Measurements from ENCODE around the gene AOAH. TPM values are rescaled to one million over a fixed set of nuclear protein-coding genes. Genes with fewer than 3 reads are reported as not detected.
"Not testable (repeated sequence)": the region's sequence is repeated elsewhere in the genome, so short reads cannot be mapped to it uniquely, and the experiment has no call there.

Gene AOAH
- total RNA-seq, 2 experiments from 2014 or later, result 13.3 to 14.4 TPM

DNA sequence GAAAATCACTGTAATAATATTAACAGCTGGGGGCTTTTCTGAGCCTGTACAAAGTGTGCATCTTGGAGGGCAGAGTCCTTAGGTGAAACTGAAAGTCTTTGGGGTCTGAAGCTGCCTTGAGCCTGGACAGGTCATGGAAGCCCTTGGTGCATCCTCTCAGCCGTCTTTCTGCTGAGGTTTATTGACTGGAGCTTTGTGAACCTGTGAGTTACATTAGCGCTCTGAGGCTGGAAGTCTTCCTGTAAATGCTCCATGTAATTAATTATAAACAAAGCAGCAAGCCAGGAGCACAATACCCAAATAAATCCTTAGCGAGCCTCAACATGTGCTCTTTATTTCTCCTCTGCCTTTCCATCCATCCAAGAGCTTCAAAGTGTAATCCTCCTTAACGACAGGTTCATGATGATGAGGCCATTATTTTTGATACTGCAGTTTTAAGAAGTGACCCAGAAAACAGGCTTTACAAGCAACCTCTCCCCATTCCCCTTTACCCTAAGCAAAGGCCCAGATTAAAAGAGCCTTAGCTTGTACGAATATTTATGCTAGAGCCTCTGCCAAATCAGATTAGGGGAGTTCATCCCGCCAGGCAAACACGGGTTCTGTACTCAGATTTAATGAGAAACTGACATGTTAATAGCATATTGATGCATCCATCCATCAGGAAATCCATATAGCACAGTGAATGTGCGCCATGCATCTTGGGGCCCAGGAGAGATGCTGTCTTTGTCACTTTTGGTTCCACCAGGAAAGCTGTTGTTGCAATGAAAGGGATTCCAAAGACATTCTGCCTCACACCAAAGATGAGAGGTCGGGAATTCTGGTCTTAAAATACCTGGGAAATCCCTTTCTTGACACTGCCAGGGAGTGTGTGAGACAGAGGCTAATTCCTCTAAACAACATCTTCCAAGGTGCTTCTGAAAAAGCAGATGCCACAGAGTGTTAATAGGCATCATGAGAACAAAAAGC is 216.5 kb downstream of the AOAH start:
- H3K27ac Mint-ChIP-seq, result no peak overlapping the region

DNA sequence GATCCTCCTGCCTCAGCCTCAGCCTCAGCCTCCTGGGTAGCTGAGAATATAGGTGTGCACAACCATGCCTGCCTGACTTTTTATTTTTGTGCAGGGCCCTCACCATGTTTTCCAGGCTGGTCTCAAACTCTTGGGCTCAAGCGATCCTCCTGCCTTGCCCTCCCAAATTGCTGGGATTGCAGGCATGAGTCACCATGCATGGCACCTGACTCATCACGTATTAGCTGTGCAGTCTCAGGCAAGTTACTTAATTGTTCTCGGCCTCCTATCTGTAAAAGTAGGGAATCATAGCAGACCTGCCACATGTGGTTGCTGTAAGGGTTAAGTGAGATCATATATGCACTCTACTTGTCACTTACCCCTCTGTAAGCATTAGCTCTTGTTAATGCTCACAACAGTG is 217.5 kb downstream of the AOAH start:
- Mint-ChIP-seq H3K9me3 (peaks cover 8% of the 10 kb centered on the region), H3K27ac (no peak overlapping the region), H3K4me1 (no peaks in the 10 kb centered on the region), H3K27me3 (peaks cover 4% of the 10 kb centered on the region), H3K36me3 (ENCODE audit: low read depth) (no peaks in the 10 kb centered on the region), H3K4me3 (no peak overlapping the region)
- ChIA-PET CTCF (interaction anchor here (2.0 kb wide), 1 partner anchor 10 kb away, joined by 4 read pairs; no protein-coding TSS in a partner anchor), POLR2A (no interaction called here)
- DNase-seq, result no peak

More for the DNA sequence above, 216.5 kb downstream of the AOAH start:
- no peak for DNase-seq
- H3K4me1 Mint-ChIP-seq, result no peaks in the 10 kb centered on the region
- ChIA-PET CTCF (interaction anchor here (2.0 kb wide), 1 partner anchor 11 kb away, joined by 4 read pairs; no protein-coding TSS in a partner anchor), POLR2A (no interaction called here)
- no peaks in the 10 kb centered on the region for H3K36me3 Mint-ChIP-seq (ENCODE audit: low read depth)
- H3K27me3 Mint-ChIP-seq, result no peaks in the 10 kb centered on the region
- H3K4me3 Mint-ChIP-seq, result no peak overlapping the region
- peaks cover 8% of the 10 kb centered on the region for H3K9me3 Mint-ChIP-seq

DNA sequence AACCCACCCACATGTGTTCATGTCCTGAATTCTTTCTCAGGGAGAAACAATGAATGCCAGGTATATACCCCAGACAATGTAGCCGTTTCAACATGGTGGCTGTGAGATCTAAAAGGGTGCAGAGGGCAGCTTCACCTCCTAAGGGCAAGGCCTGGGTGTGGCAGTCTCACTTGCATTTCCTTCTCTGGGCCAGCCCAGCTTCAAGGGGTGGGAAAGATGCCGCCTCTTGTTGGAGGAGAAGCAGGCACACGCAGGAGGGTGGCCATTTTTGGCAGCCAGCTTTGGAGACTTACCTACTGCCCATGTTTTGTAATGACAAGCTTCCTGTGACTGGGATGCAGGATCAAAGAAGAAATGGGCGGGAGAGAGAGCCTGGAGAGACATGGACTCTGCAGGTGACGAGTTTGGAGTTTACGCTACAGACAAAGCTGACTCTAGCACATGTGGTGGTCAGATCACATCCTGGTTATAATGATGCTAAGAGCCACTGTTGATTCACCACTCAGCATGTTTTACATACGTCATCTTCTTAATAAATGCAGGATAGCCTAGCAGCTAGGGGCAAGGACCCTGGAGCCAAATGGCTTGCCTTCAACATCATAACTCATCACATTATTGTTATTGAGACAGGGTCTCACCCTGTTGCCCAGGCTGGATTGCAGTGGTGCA is 218.0 kb downstream of the AOAH start:
- ChIA-PET CTCF (interaction anchor here (2.0 kb wide), 1 partner anchor 9 kb away, joined by 4 read pairs; no protein-coding TSS in a partner anchor), POLR2A (no interaction called here)
- no peaks in the 10 kb centered on the region for H3K36me3 Mint-ChIP-seq (ENCODE audit: low read depth)

DNA sequence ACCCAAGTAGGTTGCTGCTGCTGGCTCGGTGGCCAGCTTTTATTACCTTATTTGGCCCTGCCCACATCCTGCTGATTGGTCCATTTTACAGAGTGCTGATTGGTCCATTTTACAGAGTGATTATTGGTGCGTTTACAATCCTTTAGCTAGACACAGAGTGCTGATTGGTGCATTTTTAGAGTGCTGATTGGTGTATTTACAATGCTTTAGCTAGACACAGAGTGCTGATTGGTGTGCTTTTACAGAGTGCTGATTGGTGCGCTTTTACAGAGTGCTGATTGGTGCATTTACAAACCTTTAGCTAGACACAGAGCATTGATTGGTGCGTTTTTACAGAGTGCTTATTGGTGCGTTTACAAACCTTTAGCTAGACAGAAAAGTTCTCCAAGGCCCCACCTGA is 219.7 kb downstream of the AOAH start:
- H3K36me3 Mint-ChIP-seq (ENCODE audit: low read depth); DNase-seq; H3K27me3 Mint-ChIP-seq; H3K9me3 Mint-ChIP-seq; H3K4me1 Mint-ChIP-seq; POLR2A ChIA-PET; H3K27ac Mint-ChIP-seq; H3K4me3 Mint-ChIP-seq: not testable (repeated sequence)
- CTCF ChIA-PET, result interaction anchor here (0.5 to 1.4 kb wide), 3 partner anchors 122 to 166 kb away, joined by 3 read pairs; no protein-coding TSS in a partner anchor

More for the DNA sequence above, 218.0 kb downstream of the AOAH start:
- H3K27ac Mint-ChIP-seq, result no peak overlapping the region
- H3K9me3 Mint-ChIP-seq, result peaks cover 8% of the 10 kb centered on the region
- no peak for DNase-seq
- H3K27me3 Mint-ChIP-seq, result peaks cover 4% of the 10 kb centered on the region
- H3K4me1 Mint-ChIP-seq, result no peaks in the 10 kb centered on the region
- no peak overlapping the region for H3K4me3 Mint-ChIP-seq

DNA sequence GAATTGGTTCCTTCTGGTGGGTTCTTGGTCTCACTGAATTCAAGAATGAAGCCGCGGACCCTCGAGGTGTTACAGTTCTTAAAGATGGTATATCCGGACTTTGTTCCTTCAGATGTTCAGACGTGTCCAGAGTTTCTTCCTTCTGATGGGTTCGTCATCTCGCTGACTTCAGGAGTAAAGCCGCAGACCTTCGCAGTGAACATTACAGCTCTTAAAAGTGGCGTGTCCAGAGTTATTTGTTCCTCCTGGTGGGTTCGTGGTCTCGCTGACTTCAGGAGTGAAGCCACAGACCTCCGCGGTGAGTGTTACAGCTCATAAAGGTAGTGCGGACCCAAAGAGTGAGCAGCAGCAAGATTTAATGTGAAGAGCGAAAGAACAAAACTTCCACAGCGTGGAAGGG is 220.1 kb downstream of the AOAH start:
- H3K4me3 Mint-ChIP-seq; H3K36me3 Mint-ChIP-seq (ENCODE audit: low read depth); H3K9me3 Mint-ChIP-seq; POLR2A ChIA-PET; H3K27me3 Mint-ChIP-seq; H3K4me1 Mint-ChIP-seq; DNase-seq; H3K27ac Mint-ChIP-seq: not testable (repeated sequence)
- CTCF ChIA-PET, result interaction anchor here (0.8 to 1.4 kb wide), 2 partner anchors 123 to 167 kb away, joined by 3 read pairs; no protein-coding TSS in a partner anchor

DNA sequence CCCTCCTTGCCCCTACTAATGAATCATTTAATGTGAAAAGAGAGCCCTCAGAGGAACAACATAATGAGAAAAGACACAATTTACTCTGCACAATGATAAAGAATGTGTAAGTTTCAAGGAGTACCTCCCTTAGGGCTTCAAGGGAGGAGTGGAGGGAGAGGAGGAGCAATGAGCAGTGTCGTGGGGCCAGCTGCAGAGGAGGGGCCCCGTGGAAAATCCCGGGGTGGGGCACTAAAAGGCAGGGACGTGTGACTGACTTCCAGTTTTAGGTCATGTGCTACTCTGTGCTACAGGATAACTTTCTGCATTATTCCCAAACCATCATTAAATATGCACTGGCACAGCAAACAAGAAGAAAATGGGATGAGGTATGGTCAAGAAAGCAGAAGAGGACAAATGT is 226.5 kb downstream of the AOAH start:
- DNase-seq, result no peak
- peaks cover 14% of the 10 kb centered on the region for H3K27me3 Mint-ChIP-seq
- no peak overlapping the region for H3K4me3 Mint-ChIP-seq
- H3K9me3 Mint-ChIP-seq, result no peaks in the 10 kb centered on the region
- ChIA-PET POLR2A (no interaction called here), CTCF (interaction anchor here (0.6 to 1.7 kb wide), 2 partner anchors 67 to 684 kb away, joined by 4 to 5 read pairs; no protein-coding TSS in a partner anchor)
- H3K4me1 Mint-ChIP-seq, result no peaks in the 10 kb centered on the region
- H3K27ac Mint-ChIP-seq, result no peak overlapping the region
- no peaks in the 10 kb centered on the region for H3K36me3 Mint-ChIP-seq (ENCODE audit: low read depth)

DNA sequence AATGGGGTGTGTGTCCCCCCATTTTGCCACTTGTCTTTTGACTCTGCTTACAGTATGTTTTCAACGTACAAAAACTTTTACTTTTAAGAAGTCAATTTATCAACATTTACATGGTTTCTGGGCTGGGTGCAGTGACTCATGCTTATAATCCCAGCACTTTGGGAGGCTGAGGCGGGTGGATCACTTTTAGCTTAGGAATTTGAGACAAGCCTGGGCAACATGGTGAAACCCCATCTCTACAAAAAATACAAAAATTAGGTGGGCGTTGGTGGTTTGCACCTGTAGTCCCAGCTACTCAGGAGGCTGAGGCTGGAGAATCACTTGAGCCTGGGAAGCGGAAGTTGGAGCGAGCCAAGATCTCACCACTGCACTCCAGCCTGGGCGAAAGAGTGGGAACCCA is 227.1 kb downstream of the AOAH start:
- H3K4me3 Mint-ChIP-seq; H3K9me3 Mint-ChIP-seq; H3K27me3 Mint-ChIP-seq; POLR2A ChIA-PET; H3K4me1 Mint-ChIP-seq; H3K27ac Mint-ChIP-seq; DNase-seq; H3K36me3 Mint-ChIP-seq (ENCODE audit: low read depth): not testable (repeated sequence)
- CTCF ChIA-PET, result interaction anchor here (0.8 to 1.7 kb wide), 2 partner anchors 10 to 685 kb away, joined by 4 to 5 read pairs; no protein-coding TSS in a partner anchor

DNA sequence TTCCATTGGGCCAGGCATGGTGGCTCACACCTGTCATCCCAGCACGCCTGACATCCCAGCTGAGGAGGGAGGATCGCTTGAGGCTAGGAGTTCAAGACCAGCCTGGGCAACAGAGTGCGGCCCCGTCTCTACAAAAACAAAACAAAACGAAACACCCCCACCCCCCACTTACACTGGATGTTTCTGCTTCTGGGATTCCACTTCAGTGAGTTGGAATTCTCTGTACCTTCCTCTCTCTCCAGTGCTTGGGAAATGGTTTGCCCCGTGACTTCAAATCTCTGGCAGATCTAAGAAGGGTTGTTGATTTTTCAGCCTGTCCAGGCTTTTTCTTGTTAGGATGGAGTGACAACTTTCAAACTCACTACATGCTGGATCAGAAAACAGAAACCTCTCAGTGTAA is 227.7 kb downstream of the AOAH start:
- DNase-seq, result no peak
- POLR2A ChIA-PET, result no interaction called here
- H3K27me3 Mint-ChIP-seq, result peaks cover 13% of the 10 kb centered on the region
- no peak overlapping the region for H3K4me3 Mint-ChIP-seq
- no peaks in the 10 kb centered on the region for H3K4me1 Mint-ChIP-seq
- H3K9me3 Mint-ChIP-seq, result no peaks in the 10 kb centered on the region
- CTCF ChIA-PET, result interaction anchor here (0.8 to 1.7 kb wide), 2 partner anchors 11 to 685 kb away, joined by 4 to 5 read pairs; no protein-coding TSS in a partner anchor
- H3K27ac Mint-ChIP-seq, result no peak overlapping the region
- H3K36me3 Mint-ChIP-seq (ENCODE audit: low read depth), result no peaks in the 10 kb centered on the region

DNA sequence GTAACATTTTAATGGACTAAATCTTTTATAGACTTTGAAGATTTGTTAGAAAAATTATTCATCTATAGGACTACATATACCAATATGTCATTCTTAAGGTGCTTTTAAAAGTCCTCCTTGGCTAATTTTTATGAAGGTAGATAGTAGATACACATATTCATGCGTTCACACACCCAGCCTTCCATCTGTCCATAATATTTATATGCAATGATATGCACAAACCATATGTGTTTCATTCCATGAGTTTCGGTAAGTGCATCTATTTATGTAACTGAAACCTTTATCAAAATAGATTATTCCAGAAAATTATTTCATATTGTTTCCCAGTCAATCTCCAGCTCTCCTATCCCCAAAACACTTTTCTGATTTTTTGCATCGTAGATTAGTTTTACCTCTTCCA is 233.0 kb downstream of the AOAH start:
- ChIA-PET CTCF (interaction anchor here (1.0 to 1.1 kb wide), 2 partner anchors 180 to 783 kb away, joined by 3 read pairs; no protein-coding TSS in a partner anchor), POLR2A (no interaction called here)
- peaks cover 7% of the 10 kb centered on the region for H3K27me3 Mint-ChIP-seq
- no peak overlapping the region for H3K27ac Mint-ChIP-seq
- H3K4me3 Mint-ChIP-seq, result no peak overlapping the region
- DNase-seq, result no peak
- no peaks in the 10 kb centered on the region for H3K36me3 Mint-ChIP-seq (ENCODE audit: low read depth)
- H3K9me3 Mint-ChIP-seq, result no peaks in the 10 kb centered on the region
- H3K4me1 Mint-ChIP-seq, result peaks cover 1% of the 10 kb centered on the region

DNA sequence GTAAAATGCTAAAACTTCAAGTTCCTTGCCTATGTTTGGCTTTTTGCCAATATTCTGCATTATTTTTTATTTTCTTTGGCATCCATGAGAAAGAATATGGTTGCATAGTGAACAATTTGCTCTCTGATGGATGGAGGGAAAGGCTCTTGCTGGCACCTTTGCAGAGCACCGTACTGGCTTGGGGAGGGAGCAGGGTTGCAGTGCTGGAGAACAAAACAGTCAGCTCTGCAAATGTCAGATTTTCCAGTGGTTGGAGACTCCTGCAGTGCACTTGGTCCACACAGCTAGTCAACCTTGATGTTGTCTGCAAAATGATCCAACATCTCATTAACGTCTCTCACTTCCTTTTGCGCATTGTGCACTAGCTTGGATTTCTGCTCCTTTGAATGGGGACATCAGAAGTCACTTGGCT is 233.9 kb downstream of the AOAH start:
- ChIA-PET CTCF (interaction anchor here (1.0 to 1.4 kb wide), 3 partner anchors 83 to 784 kb away, joined by 3 read pairs; no protein-coding TSS in a partner anchor), POLR2A (no interaction called here)
- H3K9me3 Mint-ChIP-seq, result no peaks in the 10 kb centered on the region
- H3K27ac Mint-ChIP-seq, result no peak overlapping the region
- H3K4me3 Mint-ChIP-seq, result no peak overlapping the region
- no peaks in the 10 kb centered on the region for H3K36me3 Mint-ChIP-seq (ENCODE audit: low read depth)
- DNase-seq, result no peak
- H3K4me1 Mint-ChIP-seq, result peaks cover 1% of the 10 kb centered on the region
- peaks cover 7% of the 10 kb centered on the region for H3K27me3 Mint-ChIP-seq

DNA sequence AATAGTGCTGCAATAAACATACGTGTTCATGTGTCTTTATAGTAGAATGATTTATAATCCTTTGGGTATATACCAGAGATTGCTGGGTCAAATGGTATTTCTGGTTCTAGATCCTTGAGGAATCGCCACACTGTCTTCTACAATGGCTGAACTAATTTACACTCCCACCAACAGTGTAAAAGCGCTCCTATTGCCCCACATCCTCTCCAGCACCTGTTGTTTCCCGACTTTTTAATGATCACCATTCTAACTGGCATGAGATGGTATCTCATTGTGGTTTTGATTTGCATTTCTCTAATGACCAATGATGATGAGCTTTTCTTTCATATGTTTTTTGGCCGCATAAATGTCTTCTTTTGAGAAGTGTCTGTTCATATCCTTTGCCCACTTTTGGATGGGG is 235.6 kb downstream of the AOAH start:
- POLR2A ChIA-PET; H3K4me1 Mint-ChIP-seq; H3K4me3 Mint-ChIP-seq; DNase-seq; H3K9me3 Mint-ChIP-seq; H3K36me3 Mint-ChIP-seq (ENCODE audit: low read depth); H3K27ac Mint-ChIP-seq; H3K27me3 Mint-ChIP-seq: not testable (repeated sequence)
- CTCF ChIA-PET, result interaction anchor here (1.4 kb wide), 1 partner anchor 182 kb away, joined by 5 read pairs; no protein-coding TSS in a partner anchor

DNA sequence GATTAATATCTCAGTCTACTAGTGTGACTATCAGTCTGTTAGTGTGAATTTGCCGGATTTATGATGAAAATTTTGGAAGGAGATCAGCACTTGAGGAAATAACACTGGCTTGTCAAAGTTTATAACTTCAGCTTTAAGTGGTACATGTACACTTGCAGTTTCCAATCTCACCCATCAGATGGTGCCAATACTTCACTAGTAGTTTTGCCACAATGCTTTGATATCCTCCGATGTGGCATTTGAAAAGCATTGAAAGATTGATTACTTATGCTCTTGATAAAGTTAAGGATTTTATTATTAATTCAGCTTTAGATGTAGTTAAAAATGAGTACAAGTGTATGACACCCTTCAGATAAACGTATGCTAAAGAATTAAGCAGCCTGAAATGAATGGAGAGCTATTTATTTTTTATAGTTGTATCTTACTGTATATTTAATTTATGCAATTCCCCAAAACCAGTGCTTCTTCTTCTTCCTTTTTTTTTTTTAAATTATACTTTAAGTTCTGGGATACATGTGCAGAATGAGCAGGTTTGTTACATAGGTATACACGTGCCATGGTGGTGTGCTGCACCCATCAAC is 236.4 kb downstream of the AOAH start:
- POLR2A ChIA-PET, result interaction anchor here (0.6 to 0.9 kb wide), 2 partner anchors 38 to 513 kb away, joined by 3 to 4 read pairs; no protein-coding TSS in a partner anchor
- Mint-ChIP-seq H3K27ac (no peak overlapping the region), H3K27me3 (peaks cover 3% of the 10 kb centered on the region), H3K4me3 (no peak overlapping the region), H3K36me3 (ENCODE audit: low read depth) (no peaks in the 10 kb centered on the region), H3K9me3 (no peaks in the 10 kb centered on the region), H3K4me1 (peaks cover 1% of the 10 kb centered on the region)
- CTCF ChIA-PET, result interaction anchor here (0.7 to 1.8 kb wide), 15 partner anchors 11 to 712 kb away, joined by 3 to 18 read pairs (median 3); no protein-coding TSS in a partner anchor
- DNase-seq, result peak; percentile 64

All from activated CD4-positive, alpha-beta T cell treated with anti-CD3 and anti-CD28 coated beads, Interleukin-2, amount 10 ng/mL, durations not matched to agents 7 days and 5 days (primary cell).